Measurements from ENCODE around the gene KCNQ1. TPM values are rescaled to one million over a fixed set of nuclear protein-coding genes. Genes with fewer than 3 reads are reported as not detected.

Gene KCNQ1
- total RNA-seq, 1 donor from 2014 or later = 0.31 TPM

DNA sequence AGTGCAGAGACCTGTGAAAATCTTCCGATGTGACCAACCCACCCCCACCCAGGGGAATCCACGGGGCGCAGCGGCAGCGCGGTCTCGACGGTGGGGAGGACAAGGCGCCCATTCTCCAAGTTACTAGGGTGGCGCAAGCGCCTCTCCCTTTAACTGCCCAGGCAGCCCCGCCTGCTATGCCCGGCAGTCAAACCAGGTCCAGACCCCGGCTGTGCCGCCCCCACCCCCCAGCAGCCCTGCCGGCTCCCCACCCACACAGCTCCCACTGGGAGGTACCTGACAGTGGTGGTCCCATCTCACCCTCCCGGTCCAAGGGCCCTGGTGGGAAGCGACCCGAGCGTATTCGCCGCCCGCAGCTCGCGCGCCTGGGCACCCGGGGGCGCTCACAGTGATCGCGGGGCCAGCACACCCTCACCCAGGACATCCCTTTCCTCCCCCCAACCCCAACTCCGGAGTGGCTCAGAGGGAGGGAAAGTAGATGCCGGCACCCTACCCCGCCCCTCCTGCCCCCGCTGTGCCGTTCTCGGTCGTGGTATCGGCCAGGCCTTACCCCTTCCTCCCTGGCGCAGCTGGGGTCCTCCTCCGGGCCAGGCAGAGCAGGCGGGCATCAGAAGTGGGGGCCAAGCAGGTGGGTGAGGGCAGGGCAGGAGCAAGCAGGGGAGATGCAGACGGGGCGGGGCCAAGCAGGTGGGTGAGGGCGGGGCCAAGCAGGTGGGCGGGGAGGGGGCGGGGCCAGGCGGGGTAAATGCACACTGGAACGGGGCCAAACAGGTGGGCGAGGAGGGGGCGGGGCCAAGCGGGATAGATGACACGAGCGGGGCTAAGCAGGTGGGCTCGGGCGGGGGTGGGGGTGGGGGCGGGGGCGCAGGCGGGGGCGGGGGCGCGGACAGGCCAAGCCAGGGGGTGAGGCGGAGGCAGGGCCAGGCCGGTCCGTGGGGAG, 657 bp upstream of the KCNQ1 start, which contains the start of gene TRPM5:
TSS of gene TRPM5 (minus strand) at position 634 of the 940 bp plus-strand sequence. CDS start 21,478 bp downstream, outside the sequence.
- no peak for DNase-seq

DNA sequence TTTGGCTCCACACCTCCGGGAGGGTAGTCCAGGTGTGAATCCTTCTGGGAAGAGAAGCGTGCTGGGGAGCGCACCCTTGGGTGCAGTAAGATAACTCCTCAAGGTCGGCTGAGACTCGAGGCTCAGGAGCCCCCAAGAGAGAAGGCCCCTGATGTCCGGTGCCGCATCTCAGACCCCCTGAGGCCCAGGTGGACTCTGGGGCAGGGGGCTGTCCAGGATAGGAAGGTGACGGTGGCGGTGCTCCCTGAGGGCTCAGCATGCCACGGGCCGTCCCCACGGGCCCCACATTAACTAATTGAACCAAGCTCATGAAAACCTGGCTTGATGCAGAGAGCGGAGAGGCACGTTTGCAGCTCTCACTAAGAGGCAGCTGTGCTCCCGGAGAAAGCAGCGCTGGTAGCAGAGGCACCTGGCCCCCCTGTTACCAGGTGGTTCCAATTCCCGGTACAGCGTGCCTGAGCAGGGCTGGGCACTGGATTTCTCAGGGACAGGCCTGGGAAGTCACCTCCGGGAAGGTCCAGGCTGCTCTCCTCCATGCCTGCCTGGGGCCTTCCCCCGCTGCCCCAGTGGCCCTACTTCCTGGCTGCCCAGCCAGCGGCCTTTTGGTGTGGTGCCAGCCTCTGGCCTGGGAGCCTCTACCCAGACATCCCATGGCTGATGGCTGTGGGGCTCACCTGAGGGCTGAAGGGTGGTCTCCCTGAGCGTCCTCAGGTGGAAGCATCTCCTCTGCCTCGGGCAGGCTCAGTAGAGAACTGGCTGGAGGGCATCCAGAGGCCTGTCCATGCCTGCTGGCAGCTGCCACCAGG, 1.1 kb downstream of the KCNQ1 start:
- no peak for DNase-seq

DNA sequence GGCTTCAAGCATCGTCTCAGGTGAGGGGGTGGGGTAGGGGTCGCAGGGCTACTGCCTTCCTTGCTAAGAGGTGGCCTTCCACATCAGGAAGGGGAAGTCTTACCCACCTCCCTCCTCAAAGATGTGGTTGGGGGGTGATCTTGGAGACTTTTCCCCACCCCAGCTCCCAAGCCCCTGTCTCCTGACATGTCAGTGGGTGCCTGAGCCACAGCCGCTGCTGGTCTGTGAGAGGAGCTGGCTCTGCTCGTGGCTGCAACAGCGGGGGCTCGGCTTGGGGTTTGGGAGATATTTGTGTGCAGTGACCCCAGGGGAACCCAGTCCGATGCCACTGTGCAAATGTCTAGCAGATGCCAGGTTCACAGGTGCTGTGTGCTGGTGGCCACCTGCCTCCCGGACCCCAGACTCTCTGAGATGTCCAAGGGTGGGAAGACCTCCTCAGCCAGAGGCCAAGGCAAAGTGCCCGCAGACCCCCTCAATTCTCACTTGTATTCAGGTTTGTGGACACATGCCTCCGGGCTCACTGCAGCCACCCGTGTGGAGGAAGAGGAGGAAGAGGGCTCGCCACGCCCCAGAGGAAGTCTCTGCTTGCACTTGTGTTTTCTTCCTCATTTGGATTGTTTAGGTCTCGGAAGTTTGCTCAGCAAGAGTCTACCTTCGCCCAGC, 1.9 kb downstream of the KCNQ1 start:
- no peak for DNase-seq

DNA sequence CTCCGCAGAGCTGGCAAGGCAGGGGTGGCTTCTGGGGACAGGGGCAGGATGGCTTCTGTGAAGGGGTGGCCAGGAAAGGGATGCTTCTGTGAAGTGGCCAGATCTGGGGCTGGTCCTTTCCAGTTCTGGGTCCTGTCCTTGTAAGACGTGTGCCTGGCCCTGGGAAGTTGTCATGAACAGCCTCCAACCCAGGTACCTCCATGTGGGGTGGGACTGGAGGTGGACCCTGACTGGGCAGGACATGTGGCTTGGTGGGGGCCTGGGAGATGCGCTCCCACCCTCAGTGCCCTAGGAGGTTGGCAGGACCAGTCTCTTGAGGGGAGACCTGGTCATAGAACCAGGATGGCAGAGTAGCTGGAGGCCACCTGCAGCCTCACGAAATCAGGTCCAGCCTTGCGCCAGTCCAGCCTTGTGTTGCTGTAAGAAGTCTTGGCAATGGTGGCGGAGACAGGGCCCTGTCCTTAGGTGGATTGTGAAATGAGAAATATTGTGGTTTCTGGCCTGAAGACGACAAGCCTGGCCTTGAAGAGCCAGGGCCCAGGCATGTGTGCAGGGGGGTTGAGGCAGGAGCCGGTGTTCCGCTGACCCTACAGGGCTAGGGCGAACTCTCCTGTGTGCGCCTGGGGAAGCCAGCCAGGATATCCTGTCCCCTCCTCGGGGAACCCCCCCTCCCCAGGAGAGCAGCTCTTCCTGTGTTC, 2.6 kb downstream of the KCNQ1 start:
- DNase-seq = no peak

DNA sequence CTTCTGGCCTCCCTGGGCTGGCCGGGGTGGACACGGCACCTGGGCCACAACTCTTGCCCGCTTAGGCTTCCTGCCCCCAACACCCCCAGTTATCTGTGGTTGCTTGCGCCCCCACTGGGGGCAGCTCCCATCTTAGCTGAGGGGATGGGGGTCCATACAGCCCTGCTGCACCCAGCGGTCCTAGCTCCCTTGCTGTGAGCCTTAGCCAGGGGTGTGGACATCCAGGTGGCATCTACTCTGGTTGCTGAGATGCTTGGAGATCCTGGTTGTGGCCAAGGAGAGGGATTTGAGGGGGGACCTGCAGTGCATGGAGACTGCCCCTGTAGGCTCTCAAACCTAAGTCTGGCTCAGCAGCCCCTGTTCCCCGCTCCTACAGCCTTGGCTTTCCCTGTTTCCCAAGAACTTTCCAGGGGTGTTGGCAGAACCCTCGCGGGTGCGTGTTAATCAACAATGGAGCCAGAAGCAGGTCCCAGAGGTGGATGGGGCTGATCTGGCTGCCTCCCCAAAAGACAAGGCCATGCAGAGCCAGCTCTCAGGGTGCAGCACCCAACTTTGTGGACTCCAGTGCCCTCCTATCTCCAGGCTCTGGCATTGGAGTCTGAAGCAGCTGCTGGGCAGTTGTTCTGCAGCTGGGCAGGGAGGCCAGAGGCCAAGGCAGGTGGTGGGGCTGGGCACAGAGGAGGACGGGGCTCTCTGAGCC, 3.3 kb downstream of the KCNQ1 start:
- no peak for DNase-seq

DNA sequence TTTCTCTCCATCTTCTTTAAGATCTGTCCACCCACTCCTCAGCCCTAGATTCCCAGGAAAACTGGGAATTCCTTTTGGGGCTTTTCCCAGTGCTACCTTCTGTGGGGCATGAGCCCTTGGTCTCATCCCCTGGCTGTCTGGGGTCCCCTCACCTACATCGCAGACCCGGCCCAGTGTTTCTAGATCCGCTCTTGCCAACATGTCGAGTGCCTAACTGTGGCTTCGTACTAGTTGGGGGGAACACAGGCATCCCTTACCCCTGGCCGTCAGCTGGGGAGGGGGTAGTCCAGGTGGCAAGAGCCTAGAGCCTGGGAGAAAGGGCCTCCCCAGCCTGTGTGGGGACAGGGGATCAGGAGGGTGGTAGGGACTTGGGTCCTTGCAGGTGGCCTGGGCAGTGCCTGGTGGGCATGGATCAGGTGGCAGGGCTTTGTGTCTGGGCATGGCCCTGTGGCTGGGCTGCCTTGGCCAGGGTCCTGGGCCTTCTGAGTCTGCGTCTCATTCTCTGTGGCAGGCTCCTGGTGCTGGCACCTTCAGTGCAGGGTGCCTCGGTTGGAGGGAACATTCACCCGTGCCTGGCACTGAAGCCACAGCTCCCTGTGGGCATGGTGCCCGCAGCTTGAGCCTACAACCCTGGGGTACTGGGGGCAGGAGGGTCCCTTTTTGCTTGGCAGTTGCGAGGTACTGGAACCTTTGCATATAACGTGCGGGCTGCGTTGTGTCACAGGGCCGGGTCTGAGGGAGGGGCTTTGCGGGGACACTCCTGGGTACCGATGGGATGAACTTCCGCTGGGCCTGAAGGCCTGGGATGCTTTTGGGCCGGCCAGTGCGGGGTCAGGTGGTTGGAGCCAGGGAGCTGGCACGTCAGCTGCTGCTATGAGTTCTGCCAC, 4.1 kb downstream of the KCNQ1 start:
- DNase-seq = no peak

DNA sequence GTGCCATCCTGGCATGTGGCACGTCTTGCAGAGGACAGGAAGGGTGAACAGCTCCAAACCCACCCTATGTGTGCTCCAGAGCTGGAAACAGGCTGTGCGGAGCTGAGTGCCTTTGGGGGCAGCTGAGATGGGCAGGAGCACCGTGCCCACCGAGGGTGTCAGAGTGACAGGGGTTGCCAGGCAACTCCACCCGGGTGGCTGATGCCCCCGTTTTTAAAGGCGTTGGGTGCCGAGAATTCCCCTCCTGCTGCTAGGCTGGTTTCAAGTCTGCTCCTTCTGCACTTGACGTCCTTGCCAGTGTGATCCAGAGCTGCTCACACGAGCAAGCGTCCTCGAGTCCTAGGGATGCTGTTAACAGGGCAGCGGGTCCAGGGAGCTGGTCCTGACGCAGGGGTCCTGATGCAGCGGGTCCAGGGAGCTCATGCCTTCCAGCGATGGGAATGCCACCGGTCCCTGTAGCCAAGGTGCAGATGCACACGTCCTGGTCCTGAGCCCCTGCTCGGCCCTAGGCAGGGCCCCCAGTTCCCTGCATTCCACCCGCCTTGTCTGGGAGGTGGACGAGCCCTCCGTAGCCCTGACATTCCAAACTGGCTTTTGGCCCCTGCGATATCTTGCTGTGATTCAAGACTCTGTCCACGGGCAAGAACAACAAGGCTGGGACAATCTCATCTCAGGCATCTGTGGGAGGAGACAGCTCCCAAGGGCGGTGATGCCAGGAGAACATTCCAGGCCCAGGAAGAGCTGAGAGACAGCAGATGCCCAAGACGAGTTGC, 4.9 kb downstream of the KCNQ1 start:
- DNase-seq = no peak

DNA sequence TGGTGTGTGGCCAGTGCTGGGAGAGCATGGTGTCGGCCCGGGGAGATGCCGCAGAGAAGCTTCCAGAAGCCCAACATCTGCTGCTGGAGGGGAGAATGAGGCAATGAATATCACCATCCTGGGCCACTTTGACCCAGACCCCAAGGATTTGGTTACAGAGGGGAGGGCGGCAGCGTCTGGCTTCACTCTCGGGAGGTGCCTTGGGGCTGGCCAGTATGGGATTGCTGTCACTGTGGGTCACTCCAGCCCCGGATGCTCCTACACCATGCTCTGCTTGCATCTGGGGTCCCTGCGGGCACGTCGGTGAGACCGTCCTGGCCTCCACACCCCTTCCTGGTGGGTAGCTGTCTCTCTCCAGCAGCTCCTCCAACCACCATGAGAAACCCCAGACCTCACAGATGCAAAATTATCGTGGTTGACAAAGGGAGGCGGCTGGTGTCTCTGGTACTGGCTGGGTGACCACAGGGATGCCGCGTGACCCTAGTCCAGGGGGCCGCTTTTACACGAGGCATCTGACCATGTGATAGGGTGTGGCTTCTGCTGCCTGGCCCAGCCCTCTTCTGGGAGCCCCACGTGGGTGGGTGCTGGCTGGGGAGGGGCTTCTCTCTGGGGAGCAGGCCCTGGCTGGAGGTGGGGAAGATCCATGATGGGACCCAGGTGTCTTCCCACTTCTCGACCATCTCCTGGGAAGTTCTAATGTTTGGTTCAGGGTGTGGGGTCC, 5.7 kb downstream of the KCNQ1 start:
- DNase-seq = no peak

DNA sequence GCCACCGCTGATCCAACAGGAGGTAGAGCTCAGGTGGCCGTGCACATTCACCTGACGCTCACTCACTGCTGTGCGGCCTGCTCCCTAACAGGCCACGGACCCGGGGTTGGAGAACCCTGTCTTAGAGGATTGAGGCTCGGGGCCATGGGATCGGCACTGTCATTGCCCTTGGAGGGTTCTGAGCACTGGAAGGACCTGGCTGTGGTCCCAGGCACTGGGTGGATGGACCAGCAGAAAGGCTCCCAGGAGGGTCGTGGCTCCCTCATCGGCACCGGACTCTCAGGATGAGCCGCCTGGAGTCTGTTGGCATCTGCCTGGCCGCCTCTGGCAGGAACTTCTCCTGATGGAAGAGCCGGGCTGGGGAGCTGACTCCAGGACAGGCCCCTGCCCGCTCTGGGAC, 6.5 kb downstream of the KCNQ1 start:
- no peak for DNase-seq

DNA sequence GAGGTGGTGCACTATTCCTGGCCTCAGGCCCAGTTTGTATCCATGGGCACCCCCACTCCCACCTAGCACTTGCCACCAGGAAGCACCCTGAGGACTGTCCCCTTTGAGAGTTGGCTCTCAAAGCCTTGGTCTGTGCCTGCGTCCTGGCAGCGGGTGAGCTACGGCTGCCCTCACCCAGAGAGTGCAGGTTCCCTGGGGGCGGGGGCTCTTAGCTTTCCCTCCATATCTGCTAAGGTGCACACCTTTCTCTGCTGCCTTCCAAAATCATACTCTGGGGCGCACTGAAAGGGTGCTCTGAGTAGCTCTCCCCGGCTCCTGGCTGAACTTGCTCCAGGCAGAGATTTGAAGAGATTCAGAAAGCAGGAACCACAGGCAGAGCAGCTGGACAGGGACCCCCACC, 7.1 kb downstream of the KCNQ1 start:
- DNase-seq = no peak

DNA sequence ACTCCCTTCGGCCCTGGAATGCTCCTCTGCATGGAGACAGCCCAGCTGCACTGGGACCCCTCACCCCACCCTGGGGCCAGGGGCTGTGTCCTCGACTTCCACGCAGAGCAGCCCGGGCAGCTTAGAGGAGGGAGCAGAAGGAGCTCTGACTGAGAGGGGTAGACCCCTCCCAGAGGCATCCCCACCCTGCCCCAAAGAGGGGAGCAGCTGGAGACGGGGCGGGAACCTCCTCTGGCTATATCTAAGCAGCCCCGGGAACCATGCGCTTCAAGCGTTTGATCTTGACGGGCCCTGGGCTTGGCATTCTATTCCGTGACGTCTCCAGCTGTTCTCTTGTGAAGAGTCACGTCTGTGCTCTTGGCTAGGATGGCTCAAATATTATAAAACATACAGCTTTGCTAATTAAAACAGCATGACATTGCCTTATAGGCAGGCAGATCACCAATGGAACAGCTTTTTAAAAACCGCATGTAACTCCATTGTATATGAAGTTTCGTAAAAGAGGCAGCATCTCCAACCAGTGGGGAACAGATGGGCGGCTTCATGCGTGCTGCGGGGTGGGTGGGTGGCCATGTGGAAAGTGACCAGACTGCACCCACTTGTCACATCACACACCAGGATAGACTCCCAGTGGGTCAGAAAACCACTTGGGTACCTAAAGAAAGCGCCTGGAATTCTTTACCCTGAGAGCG, 7.7 kb downstream of the KCNQ1 start:
- DNase-seq = no peak

DNA sequence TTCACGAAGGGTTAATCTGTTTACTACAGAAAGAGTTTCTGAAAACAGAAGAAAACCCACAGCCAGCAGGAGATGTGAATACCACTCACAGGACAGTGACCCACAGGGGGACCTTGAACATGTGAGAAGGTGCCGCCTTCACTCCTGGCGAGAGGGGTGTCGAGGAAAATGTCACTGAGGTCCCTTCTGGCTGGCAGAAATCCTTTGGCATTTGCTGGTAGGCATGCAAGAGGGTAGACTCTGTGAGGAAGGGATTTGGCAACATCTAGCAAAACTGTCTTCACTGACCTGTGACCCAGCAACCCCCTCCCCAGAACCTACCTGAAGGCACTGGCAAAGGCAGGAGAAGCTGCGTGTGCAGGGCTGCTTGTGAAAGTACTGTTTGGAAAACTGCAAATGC, 8.6 kb downstream of the KCNQ1 start:
- no peak for DNase-seq

DNA sequence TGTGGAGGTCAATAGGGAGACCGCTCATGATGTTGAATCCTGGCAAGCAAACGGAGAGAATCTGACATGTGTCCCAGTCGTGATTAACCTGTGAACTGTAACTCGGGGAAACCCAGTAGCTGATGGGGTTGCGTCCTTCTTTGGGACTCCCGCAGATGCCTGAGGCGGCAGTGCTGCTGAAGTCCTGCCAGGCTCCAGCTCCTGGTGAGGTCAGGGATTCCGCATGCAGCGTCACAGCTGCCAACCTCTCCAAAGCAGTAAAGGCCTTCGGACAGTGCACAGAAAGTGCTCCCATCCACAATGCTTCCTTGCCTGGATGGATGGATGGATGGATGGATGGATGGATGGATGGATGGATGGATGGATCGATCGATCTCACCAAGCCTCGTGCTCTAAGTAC, 13.5 kb downstream of the KCNQ1 start:
- DNase-seq = no peak

DNA sequence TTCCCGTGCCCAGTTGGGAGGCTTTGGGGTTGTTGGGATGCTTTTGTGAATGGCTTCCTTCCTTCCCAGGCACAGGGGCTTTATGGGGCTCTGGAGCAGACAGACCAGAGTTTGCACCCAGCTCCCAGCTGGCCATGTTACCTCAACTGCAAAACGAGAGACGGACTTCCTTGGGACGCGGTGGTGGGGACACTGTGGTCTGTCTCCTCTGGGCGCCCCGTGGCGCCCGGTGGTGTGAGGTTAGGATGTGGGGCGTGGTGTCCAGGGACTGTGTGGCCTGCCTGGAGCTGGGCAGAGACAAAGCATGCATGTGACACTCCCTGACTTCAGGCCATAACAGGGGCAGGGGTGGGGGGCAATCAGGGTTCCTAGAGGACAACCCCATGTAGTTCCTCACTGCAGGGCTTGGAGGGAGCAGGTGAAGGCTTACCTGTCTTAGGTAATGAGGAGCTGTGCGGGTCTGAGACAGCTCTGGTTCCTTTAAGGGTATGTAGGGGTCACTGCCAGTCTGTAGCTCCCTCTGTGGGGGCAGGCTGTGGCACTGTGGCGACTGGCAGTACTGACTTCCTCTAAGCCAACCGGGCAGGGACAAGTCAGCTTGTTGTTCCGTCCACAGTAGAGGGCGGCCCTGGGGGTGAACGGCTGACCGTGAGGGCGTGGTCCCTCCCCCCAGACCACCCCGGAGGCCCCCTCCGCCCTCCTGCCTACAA, 14.4 kb downstream of the KCNQ1 start:
- DNase-seq = no peak

DNA sequence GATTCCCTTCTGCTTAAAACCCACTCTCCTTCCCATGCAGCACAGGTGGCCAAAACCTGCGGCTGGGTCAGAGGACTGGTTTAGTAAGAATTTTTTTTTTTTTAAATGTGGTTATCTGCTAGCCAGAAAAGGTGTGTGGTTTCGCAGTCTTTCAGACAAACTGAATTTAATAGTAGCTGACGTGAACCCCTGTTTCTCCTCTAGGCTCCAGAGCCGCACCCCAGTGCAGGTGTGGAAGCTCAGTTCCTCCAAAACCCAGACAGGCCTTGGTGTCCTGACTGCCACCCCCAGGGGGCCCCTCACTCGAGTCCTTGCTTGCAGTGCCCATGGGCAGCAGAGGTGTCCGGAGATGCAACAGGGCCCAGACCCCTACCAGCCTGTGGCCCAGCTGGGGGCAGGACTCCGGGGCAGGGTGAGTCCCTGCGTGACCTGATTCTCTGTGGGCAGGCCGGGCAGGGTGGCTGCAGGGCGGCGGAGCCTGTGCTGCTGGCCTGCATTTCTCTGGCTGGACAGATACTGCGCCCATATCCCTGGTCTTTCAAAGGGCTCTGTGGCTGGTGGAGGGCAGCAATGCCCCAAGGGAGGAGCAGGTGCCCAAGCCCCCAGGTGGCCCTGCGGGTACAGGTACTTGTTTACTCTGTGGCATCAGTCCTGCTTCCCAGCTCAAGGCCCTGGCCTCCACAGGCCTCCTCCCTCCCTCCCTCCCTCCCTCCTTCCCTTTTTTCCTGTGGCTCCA, 15.2 kb downstream of the KCNQ1 start:
- DNase-seq = no peak

DNA sequence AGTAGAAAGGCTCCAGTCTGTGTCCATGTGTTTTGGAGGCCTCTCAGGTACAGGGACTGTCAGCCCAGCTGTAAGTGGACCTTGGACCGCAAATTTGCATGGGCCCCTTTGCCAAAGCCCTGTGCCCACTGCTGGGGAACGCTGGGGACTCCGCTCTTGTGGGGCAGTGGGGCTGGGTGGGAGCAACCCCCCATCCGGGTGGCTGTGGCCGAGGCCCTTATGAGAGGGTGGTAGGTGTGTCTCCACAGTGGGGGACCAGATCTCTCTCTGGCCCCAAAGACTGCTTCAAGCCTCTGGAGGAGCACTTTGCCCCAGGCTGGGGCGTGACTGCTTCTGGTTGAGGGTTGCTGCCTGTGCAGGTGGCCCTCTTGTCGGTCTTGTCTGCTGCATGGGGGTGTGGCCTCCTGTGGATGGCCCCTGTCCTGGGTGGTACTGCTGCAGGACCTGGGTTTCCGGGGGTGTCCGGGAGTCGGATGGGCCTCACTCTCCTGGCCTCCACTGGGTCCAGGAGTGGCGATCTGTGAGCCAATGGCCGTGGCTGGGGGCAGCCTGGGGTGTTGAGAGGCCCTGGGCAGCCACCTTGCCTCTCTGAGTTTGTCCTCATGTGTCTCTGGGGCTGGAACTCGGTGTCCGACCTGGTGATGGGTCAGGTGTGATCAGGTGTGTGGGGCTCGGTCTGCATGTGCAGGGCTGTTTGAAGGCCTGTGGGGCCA, 15.9 kb downstream of the KCNQ1 start:
- DNase-seq = no peak
